ENCODE results near the gene CEP63. TPM values are rescaled to one million over a fixed set of nuclear protein-coding genes. Genes with fewer than 3 reads are reported as not detected.

Gene CEP63
- polyA plus RNA-seq, 3 donors: 11.1 to 18.8 (median 17.2) TPM

GRCh38 chr3:134457376-134458074 lies 28.3 kb upstream of the CEP63 start:
- peaks cover 3 to 14% (median 10%) of the 10 kb centered on the region in 3 donors for H3K27me3 Mint-ChIP-seq (ENCODE audit: low read depth in 3 of 3)
- Histone ChIP-seq H4K20me1 (ENCODE audit: insufficient read depth, low read length) (no peaks in the 10 kb centered on the region), H3K4me1 (ENCODE audit: control insufficient read depth in 1 of 2, insufficient read depth in 2 of 2, low read length in 2 of 2) (no peaks in the 10 kb centered on the region), H3K9ac (ENCODE audit: insufficient read depth, low read length, poor library complexity, severe bottlenecking) (no peak overlapping the region), H3K36me3 (replicated peaks in 1 of 2; ENCODE audit: control insufficient read depth in 1 of 2, insufficient read depth in 2 of 2, low read length in 2 of 2) (no peaks in the 10 kb centered on the region), H3K9me3 (replicated peaks in 1 of 2; ENCODE audit: control insufficient read depth in 1 of 2, insufficient read depth in 1 of 2, low read length in 2 of 2) (no peaks in the 10 kb centered on the region), H3K27me3 (ENCODE audit: control insufficient read depth in 2 of 2, insufficient read depth in 2 of 2, low read length in 2 of 2) (no peaks in the 10 kb centered on the region), H2AFZ (ENCODE audit: insufficient read depth, low read depth, low read length, poor library complexity, severe bottlenecking) (no peak overlapping the region), H3K4me3 (replicated peaks in 1 of 3; ENCODE audit: low read depth in 2 of 3, low read length in 3 of 3) (no peak overlapping the region), H3K27ac (ENCODE audit: low read depth in 1 of 2, low read length in 2 of 2) (no peak overlapping the region), H3K79me2 (ENCODE audit: insufficient read depth, low read length) (no peaks in the 10 kb centered on the region), H3K4me2 (replicated peaks; ENCODE audit: extremely low read depth, low read length, poor library complexity, severe bottlenecking) (no peak overlapping the region)
- TF ChIP-seq, protein P1, sequence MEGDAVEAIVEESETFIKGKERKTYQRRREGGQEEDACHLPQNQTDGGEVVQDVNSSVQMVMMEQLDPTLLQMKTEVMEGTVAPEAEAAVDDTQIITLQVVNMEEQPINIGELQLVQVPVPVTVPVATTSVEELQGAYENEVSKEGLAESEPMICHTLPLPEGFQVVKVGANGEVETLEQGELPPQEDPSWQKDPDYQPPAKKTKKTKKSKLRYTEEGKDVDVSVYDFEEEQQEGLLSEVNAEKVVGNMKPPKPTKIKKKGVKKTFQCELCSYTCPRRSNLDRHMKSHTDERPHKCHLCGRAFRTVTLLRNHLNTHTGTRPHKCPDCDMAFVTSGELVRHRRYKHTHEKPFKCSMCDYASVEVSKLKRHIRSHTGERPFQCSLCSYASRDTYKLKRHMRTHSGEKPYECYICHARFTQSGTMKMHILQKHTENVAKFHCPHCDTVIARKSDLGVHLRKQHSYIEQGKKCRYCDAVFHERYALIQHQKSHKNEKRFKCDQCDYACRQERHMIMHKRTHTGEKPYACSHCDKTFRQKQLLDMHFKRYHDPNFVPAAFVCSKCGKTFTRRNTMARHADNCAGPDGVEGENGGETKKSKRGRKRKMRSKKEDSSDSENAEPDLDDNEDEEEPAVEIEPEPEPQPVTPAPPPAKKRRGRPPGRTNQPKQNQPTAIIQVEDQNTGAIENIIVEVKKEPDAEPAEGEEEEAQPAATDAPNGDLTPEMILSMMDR (IDR thresholded peaks at IDR 0.05): no peak
- no peak overlapping the region for H3K27ac Mint-ChIP-seq
- no peaks in the 10 kb centered on the region for H3K9me3 Mint-ChIP-seq
- H3K4me3 Mint-ChIP-seq: no peak overlapping the region
- no peaks in the 10 kb centered on the region for H3K36me3 Mint-ChIP-seq
- H3K4me1 Mint-ChIP-seq: no peaks in the 10 kb centered on the region
- DNase-seq: no peak
- intact Hi-C loops (cut with micrococcal nuclease): loop anchor here in 1 of 2 donors (10.0 kb wide), 1 partner anchor 123 kb away; no protein-coding TSS in a partner anchor
- 92% methylated on average over 5 of the region's 9 CpGs for WGBS (ENCODE audit: insufficient coverage)

DNA sequence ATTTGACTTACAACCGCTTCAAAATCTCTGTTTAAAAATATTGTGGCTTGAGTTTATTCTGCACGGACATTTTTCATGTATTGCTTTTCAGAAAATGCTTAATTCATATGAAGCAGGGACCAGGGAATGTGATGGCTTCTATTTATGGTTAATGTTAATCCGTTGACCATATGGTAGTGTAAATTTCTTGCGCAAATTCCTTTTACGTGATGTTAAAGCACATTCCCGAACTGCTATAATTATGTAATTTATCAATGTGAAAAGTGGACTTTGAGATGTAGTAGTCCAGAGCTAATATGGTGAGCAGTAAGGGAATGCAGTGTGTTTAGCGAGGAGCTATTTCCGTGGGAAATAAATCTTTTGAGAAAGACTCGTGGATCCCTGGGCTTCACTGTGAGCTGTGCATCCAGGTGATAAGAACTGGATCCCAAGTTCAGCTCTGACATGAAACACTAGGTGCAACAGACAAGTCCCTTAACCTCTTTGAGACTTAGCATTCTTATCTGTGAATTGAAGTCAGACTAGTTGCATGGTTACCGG lies 27.4 kb upstream of the CEP63 start:
- no peak overlapping the region for H3K27ac Mint-ChIP-seq
- Histone ChIP-seq H3K4me1 (ENCODE audit: control insufficient read depth in 1 of 2, insufficient read depth in 2 of 2, low read length in 2 of 2) (no peaks in the 10 kb centered on the region), H3K27ac (ENCODE audit: low read depth in 1 of 2, low read length in 2 of 2) (no peak overlapping the region), H3K9ac (ENCODE audit: insufficient read depth, low read length, poor library complexity, severe bottlenecking) (no peak overlapping the region), H4K20me1 (ENCODE audit: insufficient read depth, low read length) (no peaks in the 10 kb centered on the region), H3K27me3 (ENCODE audit: control insufficient read depth in 2 of 2, insufficient read depth in 2 of 2, low read length in 2 of 2) (no peaks in the 10 kb centered on the region), H2AFZ (ENCODE audit: insufficient read depth, low read depth, low read length, poor library complexity, severe bottlenecking) (no peak overlapping the region), H3K4me3 (replicated peaks in 1 of 3; ENCODE audit: low read depth in 2 of 3, low read length in 3 of 3) (no peak overlapping the region), H3K79me2 (ENCODE audit: insufficient read depth, low read length) (no peaks in the 10 kb centered on the region), H3K9me3 (replicated peaks in 1 of 2; ENCODE audit: control insufficient read depth in 1 of 2, insufficient read depth in 1 of 2, low read length in 2 of 2) (no peaks in the 10 kb centered on the region), H3K36me3 (replicated peaks in 1 of 2; ENCODE audit: control insufficient read depth in 1 of 2, insufficient read depth in 2 of 2, low read length in 2 of 2) (no peaks in the 10 kb centered on the region), H3K4me2 (replicated peaks; ENCODE audit: extremely low read depth, low read length, poor library complexity, severe bottlenecking) (no peak overlapping the region)
- H3K36me3 Mint-ChIP-seq: no peaks in the 10 kb centered on the region
- H3K4me3 Mint-ChIP-seq: no peak overlapping the region
- DNase-seq: no peak
- H3K9me3 Mint-ChIP-seq: peaks cover 0 to 2% (median 0%) of the 10 kb centered on the region in 7 donors
- TF ChIP-seq, protein P1 (IDR thresholded peaks at IDR 0.05): no peak
- peaks cover 3 to 16% (median 14%) of the 10 kb centered on the region in 3 donors for H3K27me3 Mint-ChIP-seq (ENCODE audit: low read depth in 3 of 3)
- 93% methylated on average over 8 of the region's 10 CpGs for WGBS (ENCODE audit: insufficient coverage)
- intact Hi-C loops (cut with micrococcal nuclease): loop anchor here in 1 of 2 donors (10.0 kb wide), 1 partner anchor 124 kb away; no protein-coding TSS in a partner anchor
- no peaks in the 10 kb centered on the region for H3K4me1 Mint-ChIP-seq
